Measurements from ENCODE around the gene PHF2. TPM values are rescaled to one million over a fixed set of nuclear protein-coding genes. Genes with fewer than 3 reads are reported as not detected.
A peak's percentile ranks its signal among the peaks of the same experiment; 100 is the strongest.

PHF2 gene
- total and polyA plus RNA-seq, 9 of the 15 experiments (the other 6 are each of a cell fraction or from before 2014, with no cell fraction given): 0.37 to 14.4 (median 8.1) TPM

- no peak for TF ChIP-seq KDM1A (IDR thresholded peaks at IDR 0.05)
- no peak for TF ChIP-seq MCM5 (IDR thresholded peaks at IDR 0.05; ENCODE audit: low read depth)
Observed at GRCh38 chr9:93620881-93621820, 44.8 kb downstream of the PHF2 start (continued).

GRCh38 chr9:93621922-93622321 is 45.5 kb downstream of the PHF2 start:
- ATAC-seq (peak; percentile 54; the same call in 2 of the 3 replicates), FAIRE-seq (peak; percentile 51), DNase-seq (ENCODE audit: extremely low read depth in 1 of 4, low spot score in 3 of 4) (peak in 1 of 4 experiments; percentile 10)
- no peaks in the 10 kb centered on the region for H3K27me3 ChIP-seq (ENCODE audit: control insufficient read depth in 2 of 2, insufficient read depth in 2 of 2, low read length in 2 of 2)
- 59% methylated on average over 4 of the region's 4 CpGs for WGBS (ENCODE audit: insufficient coverage, low coverage, missing lambda C conversion rate)
- H3K79me2 ChIP-seq (ENCODE audit: control insufficient read depth, insufficient read depth, low read length): peaks cover 5% of the 10 kb centered on the region; the same call in 1 of the 3 replicates
- H3K9me1 ChIP-seq (ENCODE audit: control insufficient read depth, insufficient read depth, low read length): no peaks in the 10 kb centered on the region
- no peak overlapping the region; the same call in 2 of the 3 replicates for H3K27ac ChIP-seq (ENCODE audit: extremely low read depth, low read depth, low read length)
- ChIA-PET POLR2A (interaction anchor here (0.7 kb wide), 1 partner anchor 8 kb away, joined by 3 read pairs; no protein-coding TSS in a partner anchor), CTCF (ENCODE audit: low intra/inter-chr PET ratio) (no interaction called here)
- no TSS peak for BruUV-seq (replicated peaks)
- in situ Hi-C loops (cut with MboI): no loop called here
- H2AFZ ChIP-seq (ENCODE audit: low read depth, low read length): no peak overlapping the region
- intact Hi-C loops (cut with micrococcal nuclease): no loop called here
- H3K9ac ChIP-seq (ENCODE audit: insufficient read depth in 1 of 2, low read depth in 2 of 2, low read length in 2 of 2): peak overlapping the region in 1 of 2 experiments; percentile 61; a peak in 1 of 4 replicates
- H3K4me1 ChIP-seq (replicated peaks in 1 of 2; ENCODE audit: control insufficient read depth in 2 of 2, insufficient read depth in 2 of 2, low read length in 2 of 2): peaks cover 3 to 21% of the 10 kb centered on the region in 2 experiments; a peak in 3 of 5 replicates
- H3K36me3 ChIP-seq (ENCODE audit: control insufficient read depth, insufficient read depth, low read length): no peaks in the 10 kb centered on the region
- no peaks in the 10 kb centered on the region for H3K9me3 ChIP-seq (replicated peaks; ENCODE audit: control insufficient read depth, insufficient read depth, low read depth, low read length)
- peaks cover 4% of the 10 kb centered on the region; the same call in 1 of the 2 replicates for H4K20me1 ChIP-seq (replicated peaks; ENCODE audit: control insufficient read depth, insufficient read depth, low read length)
- TF ChIP-seq ZNF253 (CRISPR knock-in tag; conservative IDR thresholded peaks at IDR 0.05): no peak
- TF ChIP-seq ZNF668 (CRISPR knock-in tag; IDR thresholded peaks at IDR 0.05): no peak
- no peak for TF ChIP-seq UBTF (IDR thresholded peaks at IDR 0.05; ENCODE audit: borderline replicate concordance in 1 of 2, low read depth in 2 of 2, low read length in 2 of 2)
- no peak for TF ChIP-seq NFYB (IDR thresholded peaks at IDR 0.05; ENCODE audit: extremely low read depth, insufficient read length)
- no peak for TF ChIP-seq CBFB (CRISPR knock-in tag; IDR thresholded peaks at IDR 0.05)
- no peak for TF ChIP-seq LEF1 (IDR thresholded peaks at IDR 0.05)
- peak; percentile 22; the same call in 1 of the 2 replicates for TF ChIP-seq C11orf30 (IDR thresholded peaks at IDR 0.05; ENCODE audit: low read depth)
- no peak for TF ChIP-seq ZNF76 (CRISPR knock-in tag; IDR thresholded peaks at IDR 0.05; ENCODE audit: borderline replicate concordance)
- TF ChIP-seq RBBP5 (IDR thresholded peaks at IDR 0.05; ENCODE audit: borderline replicate concordance, insufficient read depth, low read length, poor library complexity, severe bottlenecking): no peak
- TF ChIP-seq HDAC6 (IDR thresholded peaks at IDR 0.05; ENCODE audit: low read depth, low read length): no peak
- no peak for TF ChIP-seq MCM7 (IDR thresholded peaks at IDR 0.05)
- no peak for TF ChIP-seq GTF3C2 (IDR thresholded peaks at IDR 0.05; ENCODE audit: borderline replicate concordance, extremely low read depth, insufficient read length)
- TF ChIP-seq NFE2 (IDR thresholded peaks at IDR 0.05; ENCODE audit: low read depth): peak; percentile 48; the same call in 1 of the 2 replicates
- H3K4me2 ChIP-seq (ENCODE audit: insufficient read depth, low read length): no peak overlapping the region
- no peak overlapping the region for H3K4me3 ChIP-seq
